ENCODE data around the gene AIRE.
"Not testable (repeated sequence)": the region's sequence is repeated elsewhere in the genome, so short reads cannot be mapped to it uniquely, and the experiment has no call there.

Gene AIRE

GRCh38 chr21:44301961-44302406 lies 16.3 kb downstream of the AIRE start:
- H3K36me3 ChIP-seq (ENCODE audit: control insufficient read depth in 4 of 4, insufficient read depth in 4 of 4, low read length in 3 of 4), result peaks cover 2 to 17% (median 8%) of the 10 kb centered on the region in 4 experiments
- H3K27ac ChIP-seq (ENCODE audit: insufficient read depth in 1 of 2, low read depth in 1 of 2, low read length in 2 of 2, poor library complexity in 1 of 2, severe bottlenecking in 2 of 2), result no peak overlapping the region
- H3K4me3 ChIP-seq (ENCODE audit: control insufficient read depth in 1 of 7, extremely low read depth in 1 of 7, insufficient read depth in 4 of 7, low read depth in 2 of 7, low read length in 6 of 7), result peak overlapping the region in 1 of 7 experiments; percentile 7
- DNase-seq, result no peak
- peaks cover 7 to 59% (median 51%) of the 10 kb centered on the region in 4 experiments for H3K4me1 ChIP-seq (ENCODE audit: control extremely low read depth in 1 of 4, control insufficient read depth in 4 of 4, insufficient read depth in 4 of 4, low read length in 3 of 4)
- H3K27me3 ChIP-seq (replicated peaks in 2 of 5; ENCODE audit: control insufficient read depth in 4 of 5, insufficient read depth in 5 of 5, low read length in 4 of 5), result no peaks in the 10 kb centered on the region
- H3K9me3 ChIP-seq (ENCODE audit: control extremely low read depth in 1 of 5, control insufficient read depth in 4 of 5, insufficient read depth in 2 of 5, low read depth in 1 of 5, low read length in 4 of 5), result no peaks in the 10 kb centered on the region
- ChIA-PET POLR2A (no interaction called here), CTCF (interaction anchor here (0.8 kb wide), 1 partner anchor 178 kb away, joined by 4 read pairs; no protein-coding TSS in a partner anchor)
- WGBS (ENCODE audit: insufficient coverage), result 89% methylated on average over 4 of the region's 9 CpGs

GRCh38 chr21:44302573-44303401 lies 17.1 kb downstream of the AIRE start:
- H3K27ac ChIP-seq (ENCODE audit: insufficient read depth in 1 of 2, low read depth in 1 of 2, low read length in 2 of 2, poor library complexity in 1 of 2, severe bottlenecking in 2 of 2); POLR2A ChIA-PET; DNase-seq; H3K27me3 ChIP-seq (replicated peaks in 2 of 5; ENCODE audit: control insufficient read depth in 4 of 5, insufficient read depth in 5 of 5, low read length in 4 of 5); H3K9me3 ChIP-seq (ENCODE audit: control extremely low read depth in 1 of 5, control insufficient read depth in 4 of 5, insufficient read depth in 2 of 5, low read depth in 1 of 5, low read length in 4 of 5): not testable (repeated sequence)
- H3K36me3 ChIP-seq (ENCODE audit: control insufficient read depth in 4 of 4, insufficient read depth in 4 of 4, low read length in 3 of 4), result peaks cover 2 to 25% (median 15%) of the 10 kb centered on the region in 4 experiments
- WGBS (ENCODE audit: insufficient coverage), result 83% methylated on average over 13 of the region's 23 CpGs
- peak overlapping the region in 1 of 7 experiments; percentile 7 for H3K4me3 ChIP-seq (ENCODE audit: control insufficient read depth in 1 of 7, extremely low read depth in 1 of 7, insufficient read depth in 4 of 7, low read depth in 2 of 7, low read length in 6 of 7)
- CTCF ChIA-PET, result interaction anchor here (0.8 to 1.4 kb wide), 3 partner anchors 16 to 177 kb away, joined by 3 to 4 read pairs (median 3); no protein-coding TSS in a partner anchor
- peaks cover 7 to 53% (median 46%) of the 10 kb centered on the region in 4 experiments for H3K4me1 ChIP-seq (ENCODE audit: control extremely low read depth in 1 of 4, control insufficient read depth in 4 of 4, insufficient read depth in 4 of 4, low read length in 3 of 4)

GRCh38 chr21:44303490-44303981 lies 17.9 kb downstream of the AIRE start:
- ChIA-PET POLR2A (no interaction called here), CTCF (interaction anchor here (1.2 to 1.4 kb wide), 3 partner anchors 15 to 28 kb away, joined by 3 read pairs; no protein-coding TSS in a partner anchor)
- no peaks in the 10 kb centered on the region for H3K9me3 ChIP-seq (ENCODE audit: control extremely low read depth in 1 of 5, control insufficient read depth in 4 of 5, insufficient read depth in 2 of 5, low read depth in 1 of 5, low read length in 4 of 5)
- no peaks in the 10 kb centered on the region for H3K27me3 ChIP-seq (replicated peaks in 2 of 5; ENCODE audit: control insufficient read depth in 4 of 5, insufficient read depth in 5 of 5, low read length in 4 of 5)
- no peak overlapping the region for H3K4me3 ChIP-seq (ENCODE audit: control insufficient read depth in 1 of 7, extremely low read depth in 1 of 7, insufficient read depth in 4 of 7, low read depth in 2 of 7, low read length in 6 of 7)
- no peak for DNase-seq
- WGBS (ENCODE audit: insufficient coverage), result 74% methylated on average over 12 of the region's 12 CpGs
- peaks cover 2 to 30% (median 19%) of the 10 kb centered on the region in 4 experiments for H3K36me3 ChIP-seq (ENCODE audit: control insufficient read depth in 4 of 4, insufficient read depth in 4 of 4, low read length in 3 of 4)
- H3K4me1 ChIP-seq (ENCODE audit: control extremely low read depth in 1 of 4, control insufficient read depth in 4 of 4, insufficient read depth in 4 of 4, low read length in 3 of 4), result peaks cover under 1 to 47% (median 41%) of the 10 kb centered on the region in 4 experiments
- no peak overlapping the region for H3K27ac ChIP-seq (ENCODE audit: insufficient read depth in 1 of 2, low read depth in 1 of 2, low read length in 2 of 2, poor library complexity in 1 of 2, severe bottlenecking in 2 of 2)

- ChIA-PET CTCF (interaction anchor here (0.9 to 1.5 kb wide), 6 partner anchors 11 to 210 kb away, joined by 3 to 5 read pairs (median 3); no protein-coding TSS in a partner anchor), POLR2A (no interaction called here)
- H3K27ac ChIP-seq (ENCODE audit: insufficient read depth in 1 of 2, low read depth in 1 of 2, low read length in 2 of 2, poor library complexity in 1 of 2, severe bottlenecking in 2 of 2), result peak overlapping the region in 1 of 2 experiments; percentile 14
- H3K27me3 ChIP-seq (replicated peaks in 2 of 5; ENCODE audit: control insufficient read depth in 4 of 5, insufficient read depth in 5 of 5, low read length in 4 of 5), result no peaks in the 10 kb centered on the region
- no peak overlapping the region for H3K4me3 ChIP-seq (ENCODE audit: control insufficient read depth in 1 of 7, extremely low read depth in 1 of 7, insufficient read depth in 4 of 7, low read depth in 2 of 7, low read length in 6 of 7)
- no peaks in the 10 kb centered on the region for H3K9me3 ChIP-seq (ENCODE audit: control extremely low read depth in 1 of 5, control insufficient read depth in 4 of 5, insufficient read depth in 2 of 5, low read depth in 1 of 5, low read length in 4 of 5)
- H3K36me3 ChIP-seq (ENCODE audit: control insufficient read depth in 4 of 4, insufficient read depth in 4 of 4, low read length in 3 of 4), result peaks cover 2 to 34% (median 19%) of the 10 kb centered on the region in 4 experiments
- peaks cover 0 to 41% (median 37%) of the 10 kb centered on the region in 4 experiments for H3K4me1 ChIP-seq (ENCODE audit: control extremely low read depth in 1 of 4, control insufficient read depth in 4 of 4, insufficient read depth in 4 of 4, low read length in 3 of 4)
- no peak for DNase-seq
- WGBS (ENCODE audit: insufficient coverage), result 96% methylated on average over 11 of the region's 16 CpGs
These were observed 18.4 kb downstream of the AIRE start for GRCh38 chr21:44304011-44304616.

- ChIA-PET CTCF (interaction anchor here (0.9 to 1.5 kb wide), 5 partner anchors 10 to 211 kb away, joined by 3 to 5 read pairs (median 3); no protein-coding TSS in a partner anchor), POLR2A (no interaction called here)
- WGBS (ENCODE audit: insufficient coverage), result 100% methylated on average over 1 of the region's 8 CpGs
- Histone ChIP-seq H3K27ac (ENCODE audit: insufficient read depth in 1 of 2, low read depth in 1 of 2, low read length in 2 of 2, poor library complexity in 1 of 2, severe bottlenecking in 2 of 2) (peak overlapping the region in 1 of 2 experiments; percentile 14), H3K9me3 (ENCODE audit: control extremely low read depth in 1 of 5, control insufficient read depth in 4 of 5, insufficient read depth in 2 of 5, low read depth in 1 of 5, low read length in 4 of 5) (no peaks in the 10 kb centered on the region), H3K4me3 (ENCODE audit: control insufficient read depth in 1 of 7, extremely low read depth in 1 of 7, insufficient read depth in 4 of 7, low read depth in 2 of 7, low read length in 6 of 7) (no peak overlapping the region), H3K4me1 (ENCODE audit: control extremely low read depth in 1 of 4, control insufficient read depth in 4 of 4, insufficient read depth in 4 of 4, low read length in 3 of 4) (peaks cover 0 to 37% (median 31%) of the 10 kb centered on the region in 4 experiments), H3K36me3 (ENCODE audit: control insufficient read depth in 4 of 4, insufficient read depth in 4 of 4, low read length in 3 of 4) (peaks cover 2 to 40% (median 24%) of the 10 kb centered on the region in 4 experiments), H3K27me3 (replicated peaks in 2 of 5; ENCODE audit: control insufficient read depth in 4 of 5, insufficient read depth in 5 of 5, low read length in 4 of 5) (no peaks in the 10 kb centered on the region)
- peak; percentile 51 to 74 (median 67) for DNase-seq
These were observed 19.2 kb downstream of the AIRE start for GRCh38 chr21:44304877-44305293.

GRCh38 chr21:44305691-44306090 lies 20.0 kb downstream of the AIRE start:
- peak overlapping the region in 1 of 2 experiments; percentile 14 for H3K27ac ChIP-seq (ENCODE audit: insufficient read depth in 1 of 2, low read depth in 1 of 2, low read length in 2 of 2, poor library complexity in 1 of 2, severe bottlenecking in 2 of 2)
- peaks cover 0 to 35% (median 29%) of the 10 kb centered on the region in 4 experiments for H3K4me1 ChIP-seq (ENCODE audit: control extremely low read depth in 1 of 4, control insufficient read depth in 4 of 4, insufficient read depth in 4 of 4, low read length in 3 of 4)
- WGBS (ENCODE audit: insufficient coverage), result 79% methylated on average over 7 of the region's 9 CpGs

More at GRCh38 chr21:44305691-44306090, 20.0 kb downstream of the AIRE start:
- Histone ChIP-seq H3K4me3 (ENCODE audit: control insufficient read depth in 1 of 7, extremely low read depth in 1 of 7, insufficient read depth in 4 of 7, low read depth in 2 of 7, low read length in 6 of 7) (no peak overlapping the region), H3K27me3 (replicated peaks in 2 of 5; ENCODE audit: control insufficient read depth in 4 of 5, insufficient read depth in 5 of 5, low read length in 4 of 5) (no peaks in the 10 kb centered on the region), H3K36me3 (ENCODE audit: control insufficient read depth in 4 of 4, insufficient read depth in 4 of 4, low read length in 3 of 4) (peaks cover 2 to 48% (median 30%) of the 10 kb centered on the region in 4 experiments), H3K9me3 (ENCODE audit: control extremely low read depth in 1 of 5, control insufficient read depth in 4 of 5, insufficient read depth in 2 of 5, low read depth in 1 of 5, low read length in 4 of 5) (no peaks in the 10 kb centered on the region)
- no peak for DNase-seq
- CTCF ChIA-PET, result interaction anchor here (1.2 to 1.5 kb wide), 2 partner anchors 34 to 212 kb away, joined by 4 to 5 read pairs; no protein-coding TSS in a partner anchor
- POLR2A ChIA-PET, result no interaction called here

Measured in common myeloid progenitor, CD34-positive (primary cell).